Thyroid gland (tissue), 4 donors: ENCODE measurements around the gene AHRR.

Source experiments
- POLR2A ChIP-seq, 2 donors: fragments of 450-650 bp; IDR thresholded peaks; one replicate each; pipeline ENCODE4 v1.6.1; 2017; ENCODE audit warnings: antibody characterized with exemption in 2 of 2, mild to moderate bottlenecking in 2 of 2, moderate library complexity in 1 of 2
- TF ChIP-seq, protein P1 (sequence below), 6 experiments: fragments of 200-600 bp in 3 of 6; fragments of 450-650 bp in 3 of 6; sonication (generic) in 3 of 6; IDR thresholded peaks; one replicate each; pipeline ENCODE4 v1.5.1; 2016 to 2019; ENCODE audit warnings: antibody characterized with exemption in 6 of 6, mild to moderate bottlenecking in 2 of 6, inconsistent platforms in 1 of 6, moderate library complexity in 1 of 6

- TF ChIP-seq, protein P1, sequence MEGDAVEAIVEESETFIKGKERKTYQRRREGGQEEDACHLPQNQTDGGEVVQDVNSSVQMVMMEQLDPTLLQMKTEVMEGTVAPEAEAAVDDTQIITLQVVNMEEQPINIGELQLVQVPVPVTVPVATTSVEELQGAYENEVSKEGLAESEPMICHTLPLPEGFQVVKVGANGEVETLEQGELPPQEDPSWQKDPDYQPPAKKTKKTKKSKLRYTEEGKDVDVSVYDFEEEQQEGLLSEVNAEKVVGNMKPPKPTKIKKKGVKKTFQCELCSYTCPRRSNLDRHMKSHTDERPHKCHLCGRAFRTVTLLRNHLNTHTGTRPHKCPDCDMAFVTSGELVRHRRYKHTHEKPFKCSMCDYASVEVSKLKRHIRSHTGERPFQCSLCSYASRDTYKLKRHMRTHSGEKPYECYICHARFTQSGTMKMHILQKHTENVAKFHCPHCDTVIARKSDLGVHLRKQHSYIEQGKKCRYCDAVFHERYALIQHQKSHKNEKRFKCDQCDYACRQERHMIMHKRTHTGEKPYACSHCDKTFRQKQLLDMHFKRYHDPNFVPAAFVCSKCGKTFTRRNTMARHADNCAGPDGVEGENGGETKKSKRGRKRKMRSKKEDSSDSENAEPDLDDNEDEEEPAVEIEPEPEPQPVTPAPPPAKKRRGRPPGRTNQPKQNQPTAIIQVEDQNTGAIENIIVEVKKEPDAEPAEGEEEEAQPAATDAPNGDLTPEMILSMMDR (IDR thresholded peaks at IDR 0.05): no peak
- TF ChIP-seq POLR2A (IDR thresholded peaks at IDR 0.05): no peak
These were observed 117.0 kb downstream of the AHRR start for GRCh38 chr5:438481-438981.
